GM12878 (cell line): Measurements from ENCODE around the gene DPH7.

Experiments
- ATF7 ChIP-seq: fragments of 450-650 bp; IDR thresholded peaks from 2 replicates; pipeline ENCODE4 v1.6.1; 2016; ENCODE audit warnings: low read depth, mild to moderate bottlenecking
- CBFB ChIP-seq: IDR thresholded peaks from 2 replicates; pipeline ENCODE4 v1.6.1; 2016; ENCODE audit warnings: antibody characterized with exemption, low read depth
- CHD2 ChIP-seq: IDR thresholded peaks from 2 replicates; pipeline ENCODE4 v1.6.1; 2011; ENCODE audit warnings: low read depth, low read length, improper control_type of control experiment, borderline replicate concordance
- EP300 ChIP-seq, 2 experiments: fragments of 150-350 bp in 1 of 2; IDR thresholded peaks; 2 replicates each; pipeline ENCODE4 v1.6.1; 2011 to 2012; ENCODE audit warnings: low read depth in 2 of 2, low read length in 2 of 2, borderline replicate concordance in 1 of 2, improper control_type of control experiment in 1 of 2, inconsistent platforms in 1 of 2; ENCODE audit not compliant: control insufficient read depth in 1 of 2
- EZH2 ChIP-seq: IDR thresholded peaks from 2 replicates; pipeline ENCODE4 v1.6.1; 2012; ENCODE audit warnings: low read depth, mild to moderate bottlenecking, control low read depth, inconsistent platforms, low read length, borderline replicate concordance; ENCODE audit not compliant: control insufficient read depth
- FOXM1 ChIP-seq: IDR thresholded peaks from 2 replicates; pipeline ENCODE4 v1.6.1; 2012; ENCODE audit warnings: low read depth, mild to moderate bottlenecking, inconsistent platforms, low read length, moderate library complexity
- HDAC6 ChIP-seq: fragments of 200-600 bp; sonication (generic); IDR thresholded peaks from one replicate; pipeline ENCODE4 v1.8.0; 2017; ENCODE audit warnings: antibody characterized with exemption; ENCODE audit not compliant: unreplicated experiment
- SIN3A ChIP-seq: IDR thresholded peaks from 2 replicates; pipeline ENCODE4 v1.6.1; 2012; ENCODE audit warnings: low read depth, low read length, improper control_type of control experiment
- SMAD5 ChIP-seq: IDR thresholded peaks from 2 replicates; pipeline ENCODE4 v1.6.1; 2016; ENCODE audit warnings: antibody characterized with exemption, low read depth
- SPI1 ChIP-seq: IDR thresholded peaks from 2 replicates; pipeline ENCODE4 v1.6.1; 2011; ENCODE audit warnings: low read depth, mild to moderate bottlenecking, low read length, moderate library complexity, borderline replicate concordance; ENCODE audit not compliant: insufficient read depth
- TAF1 ChIP-seq: IDR thresholded peaks from 2 replicates; pipeline ENCODE4 v1.6.1; 2011; ENCODE audit warnings: mild to moderate bottlenecking, low read depth, low read length, borderline replicate concordance
- TF ChIP-seq, protein P1 (sequence below), 3 experiments: IDR thresholded peaks in 2 of 3; conservative IDR thresholded peaks in 1 of 3; 2 replicates each; pipeline ENCODE4 v1.5.1; 2011; ENCODE audit warnings: low read depth in 3 of 3, low read length in 3 of 3, mild to moderate bottlenecking in 3 of 3, control low read depth in 2 of 3, moderate library complexity in 2 of 3, inconsistent platforms in 1 of 3, mixed read lengths in 1 of 3; ENCODE audit not compliant: control insufficient read depth in 2 of 3, insufficient read depth in 1 of 3; ENCODE audit errors: extremely low read depth in 1 of 3
- TF ChIP-seq, protein P2 (sequence below): fragments of 450-650 bp; formaldehyde crosslinking; IDR thresholded peaks from 2 replicates; pipeline ENCODE4 v1.5.0; 2022; ENCODE audit warnings: mild to moderate bottlenecking, missing genetic modification characterization

DNA sequence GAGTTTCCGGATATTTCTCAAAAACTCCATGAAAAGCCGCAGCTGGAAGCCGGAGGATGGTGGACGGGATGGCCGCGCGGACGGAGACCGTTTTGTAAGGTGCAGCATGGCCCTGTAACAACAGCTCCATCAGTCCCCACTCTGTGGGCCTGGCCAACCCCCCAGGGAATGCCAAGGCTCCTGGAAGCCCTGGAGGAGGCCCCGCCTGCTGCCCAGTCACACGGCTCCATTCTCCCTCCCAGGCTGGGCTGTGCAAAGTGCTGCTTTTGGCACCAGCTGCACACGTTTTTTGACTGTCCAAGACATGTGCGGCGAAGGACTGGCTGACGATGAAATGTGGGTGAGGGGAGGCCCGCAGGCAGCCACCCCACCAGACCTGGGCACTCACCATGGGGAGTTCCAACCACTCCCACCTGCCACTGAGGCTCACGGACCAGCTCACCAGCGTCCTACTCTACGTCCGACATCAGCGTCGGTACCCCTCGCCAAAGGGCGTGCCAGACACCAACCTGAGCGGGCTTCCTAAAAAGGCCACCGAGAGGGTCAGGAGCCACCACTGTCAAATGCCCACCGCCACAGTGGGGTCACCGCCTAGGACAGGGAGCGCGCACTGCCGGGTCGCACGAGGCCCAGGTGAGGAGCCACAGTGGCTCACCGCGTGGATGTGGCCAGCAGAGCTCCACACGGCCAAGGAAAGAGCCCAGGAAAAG lies 55.8 kb downstream of the DPH7 start:
- TF ChIP-seq SMAD5 = no peak
- no peak for TF ChIP-seq EP300 (IDR thresholded peaks at IDR 0.05; ENCODE audit: borderline replicate concordance in 1 of 2, control insufficient read depth in 1 of 2, low read depth in 2 of 2, low read length in 2 of 2)
- no peak for TF ChIP-seq FOXM1
- TF ChIP-seq CBFB = no peak
- no peak for TF ChIP-seq HDAC6
- TF ChIP-seq TAF1 = no peak
- no peak for TF ChIP-seq SIN3A
- TF ChIP-seq, protein P1, sequence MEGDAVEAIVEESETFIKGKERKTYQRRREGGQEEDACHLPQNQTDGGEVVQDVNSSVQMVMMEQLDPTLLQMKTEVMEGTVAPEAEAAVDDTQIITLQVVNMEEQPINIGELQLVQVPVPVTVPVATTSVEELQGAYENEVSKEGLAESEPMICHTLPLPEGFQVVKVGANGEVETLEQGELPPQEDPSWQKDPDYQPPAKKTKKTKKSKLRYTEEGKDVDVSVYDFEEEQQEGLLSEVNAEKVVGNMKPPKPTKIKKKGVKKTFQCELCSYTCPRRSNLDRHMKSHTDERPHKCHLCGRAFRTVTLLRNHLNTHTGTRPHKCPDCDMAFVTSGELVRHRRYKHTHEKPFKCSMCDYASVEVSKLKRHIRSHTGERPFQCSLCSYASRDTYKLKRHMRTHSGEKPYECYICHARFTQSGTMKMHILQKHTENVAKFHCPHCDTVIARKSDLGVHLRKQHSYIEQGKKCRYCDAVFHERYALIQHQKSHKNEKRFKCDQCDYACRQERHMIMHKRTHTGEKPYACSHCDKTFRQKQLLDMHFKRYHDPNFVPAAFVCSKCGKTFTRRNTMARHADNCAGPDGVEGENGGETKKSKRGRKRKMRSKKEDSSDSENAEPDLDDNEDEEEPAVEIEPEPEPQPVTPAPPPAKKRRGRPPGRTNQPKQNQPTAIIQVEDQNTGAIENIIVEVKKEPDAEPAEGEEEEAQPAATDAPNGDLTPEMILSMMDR (IDR thresholded peaks at IDR 0.05 in 2 of 3, conservative IDR thresholded peaks at IDR 0.05 in 1 of 3; ENCODE audit: control insufficient read depth in 2 of 3, extremely low read depth in 1 of 3, insufficient read depth in 1 of 3, low read depth in 3 of 3, low read length in 3 of 3) = no peak
- no peak for TF ChIP-seq ATF7
- TF ChIP-seq EZH2 = no peak
- no peak for TF ChIP-seq CHD2
- TF ChIP-seq SPI1 = no peak
- TF ChIP-seq, protein P2, sequence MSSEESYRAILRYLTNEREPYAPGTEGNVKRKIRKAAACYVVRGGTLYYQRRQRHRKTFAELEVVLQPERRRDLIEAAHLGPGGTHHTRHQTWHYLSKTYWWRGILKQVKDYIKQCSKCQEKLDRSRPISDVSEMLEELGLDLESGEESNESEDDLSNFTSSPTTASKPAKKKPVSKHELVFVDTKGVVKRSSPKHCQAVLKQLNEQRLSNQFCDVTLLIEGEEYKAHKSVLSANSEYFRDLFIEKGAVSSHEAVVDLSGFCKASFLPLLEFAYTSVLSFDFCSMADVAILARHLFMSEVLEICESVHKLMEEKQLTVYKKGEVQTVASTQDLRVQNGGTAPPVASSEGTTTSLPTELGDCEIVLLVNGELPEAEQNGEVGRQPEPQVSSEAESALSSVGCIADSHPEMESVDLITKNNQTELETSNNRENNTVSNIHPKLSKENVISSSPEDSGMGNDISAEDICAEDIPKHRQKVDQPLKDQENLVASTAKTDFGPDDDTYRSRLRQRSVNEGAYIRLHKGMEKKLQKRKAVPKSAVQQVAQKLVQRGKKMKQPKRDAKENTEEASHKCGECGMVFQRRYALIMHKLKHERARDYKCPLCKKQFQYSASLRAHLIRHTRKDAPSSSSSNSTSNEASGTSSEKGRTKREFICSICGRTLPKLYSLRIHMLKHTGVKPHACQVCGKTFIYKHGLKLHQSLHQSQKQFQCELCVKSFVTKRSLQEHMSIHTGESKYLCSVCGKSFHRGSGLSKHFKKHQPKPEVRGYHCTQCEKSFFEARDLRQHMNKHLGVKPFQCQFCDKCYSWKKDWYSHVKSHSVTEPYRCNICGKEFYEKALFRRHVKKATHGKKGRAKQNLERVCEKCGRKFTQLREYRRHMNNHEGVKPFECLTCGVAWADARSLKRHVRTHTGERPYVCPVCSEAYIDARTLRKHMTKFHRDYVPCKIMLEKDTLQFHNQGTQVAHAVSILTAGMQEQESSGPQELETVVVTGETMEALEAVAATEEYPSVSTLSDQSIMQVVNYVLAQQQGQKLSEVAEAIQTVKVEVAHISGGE (CRISPR knock-in tag) = no peak
